CD4-positive, alpha-beta T cell (primary cell): Measurements from ENCODE around the gene LDHB. TPM values are rescaled to one million over a fixed set of nuclear protein-coding genes. Genes with fewer than 3 reads are reported as not detected.

Source experiments
- ATAC-seq: fragments of 200-7000 bp; cut with Tn5 transposase; one replicate; pipeline ENCODE4 v1.10.0; 2022; ENCODE audit warnings: mild to moderate bottlenecking; ENCODE audit not compliant: poor library complexity
- CTCF ChIA-PET: fragments of 350-600 bp; sonication (Branson Sonifier 250); formaldehyde crosslinking; loops from one replicate; lab custom pipeline; 2021; ENCODE audit warnings: antibody characterized with exemption, inconsistent platforms; lab: Charles Lee
- POLR2A ChIA-PET: fragments of 350-600 bp; sonication (Branson Sonifier 250); formaldehyde crosslinking; loops from one replicate; lab custom pipeline; 2021; ENCODE audit warnings: antibody characterized with exemption, inconsistent platforms; lab: Charles Lee
- DNase-seq, 14 experiments: peaks; one replicate each; pipeline ENCODE4 v3.0.0-alpha.2; 2013 to 2020; ENCODE audit warnings: mixed read lengths in 2 of 14
- H3K27ac ChIP-seq, 2 donors: one replicate each; pipeline versions ENCODE4 v1.5.1 to v1.7.0; 2013; ENCODE audit warnings: low read length in 2 of 2, low read depth in 1 of 2, mild to moderate bottlenecking in 1 of 2
- H3K27me3 ChIP-seq, 2 experiments: 1 replicate in 1 of 2; 2 replicates in 1 of 2; pipeline versions ENCODE4 v1.6.1 to v1.7.0; 2013; ENCODE audit warnings: low read length in 2 of 2, control low read depth in 1 of 2, mild to moderate bottlenecking in 1 of 2, moderate library complexity in 1 of 2; ENCODE audit not compliant: insufficient read depth in 2 of 2, control insufficient read depth in 1 of 2
- H3K36me3 ChIP-seq: one replicate; pipeline ENCODE4 v1.6.1; 2013; ENCODE audit warnings: low read length, control low read depth; ENCODE audit not compliant: insufficient read depth
- H3K4me1 ChIP-seq: one replicate; pipeline ENCODE4 v1.6.1; 2013; ENCODE audit warnings: low read length, control low read depth; ENCODE audit not compliant: insufficient read depth
- H3K4me3 ChIP-seq: one replicate; pipeline ENCODE4 v1.5.1; 2013; ENCODE audit warnings: mild to moderate bottlenecking, low read length, moderate library complexity
- H3K9me3 ChIP-seq, 2 experiments: 1 replicate in 1 of 2; 2 replicates in 1 of 2; pipeline versions ENCODE4 v1.6.1 to v1.7.0; 2013; ENCODE audit warnings: low read length in 2 of 2, mild to moderate bottlenecking in 2 of 2, control low read depth in 1 of 2, moderate library complexity in 1 of 2; ENCODE audit not compliant: control insufficient read depth in 1 of 2, insufficient read depth in 1 of 2
- H3K27ac Mint-ChIP-seq: one replicate; pipeline ENCODE4 v1.8.0; 2020; ENCODE audit warnings: mixed read lengths
- H3K27me3 Mint-ChIP-seq: one replicate; pipeline ENCODE4 v1.8.0; 2021; ENCODE audit warnings: mixed read lengths
- H3K36me3 Mint-ChIP-seq: one replicate; pipeline ENCODE4 v1.8.0; 2021; ENCODE audit warnings: low read depth, mixed read lengths
- H3K4me1 Mint-ChIP-seq: one replicate; pipeline ENCODE4 v1.8.0; 2021; ENCODE audit warnings: low read depth, mixed read lengths
- H3K4me3 Mint-ChIP-seq: one replicate; pipeline ENCODE4 v1.8.0; 2020; ENCODE audit warnings: mild to moderate bottlenecking, mixed read lengths
- H3K9me3 Mint-ChIP-seq: one replicate; pipeline ENCODE4 v1.8.0; 2020; ENCODE audit warnings: mixed read lengths
- CTCF ChIP-seq: fragments of 200-600 bp; IDR thresholded peaks from one replicate; pipeline ENCODE4 v1.8.0; 2022; ENCODE audit warnings: antibody characterized with exemption, mild to moderate bottlenecking
- intact Hi-C, 2 experiments: fragments of 100-400 bp; cut with DNase I in 1 of 2; cut with micrococcal nuclease in 1 of 2; formaldehyde crosslinking; loops; one replicate each; pipeline versions ENCODE4 v1.15.1 to v1.9.0; 2023 to 2025; cut with DNase I, micrococcal nuclease
- total RNA-seq, 174 experiments: library from RNA in 2 of 174; stranded (reverse) in 2 of 174; gene quantifications; one replicate each; pipeline ENCODE4 v1.2.3 and lab custom pipeline; 2021 to 2026

Gene LDHB
- total RNA-seq, 2 experiments from 2014 or later = 559 to 605 TPM

- peaks cover under 1% of the 10 kb centered on the region for H3K9me3 Mint-ChIP-seq
- peaks cover under 1 to 9% of the 10 kb centered on the region in 2 experiments for H3K9me3 ChIP-seq
- intact Hi-C loops = no loop called here
- H3K27me3 Mint-ChIP-seq = peaks cover 18% of the 10 kb centered on the region
- no peaks in the 10 kb centered on the region for H3K4me1 Mint-ChIP-seq
- H3K4me1 ChIP-seq = no peaks in the 10 kb centered on the region
- CTCF ChIA-PET = no interaction called here
- H3K4me3 ChIP-seq = no peak overlapping the region
- H3K36me3 Mint-ChIP-seq = no peaks in the 10 kb centered on the region
- no peak overlapping the region for H3K4me3 Mint-ChIP-seq
- H3K27ac Mint-ChIP-seq = no peak overlapping the region
- DNase-seq = no peak
- H3K27me3 ChIP-seq = no peaks in the 10 kb centered on the region
- ATAC-seq = no peak
- POLR2A ChIA-PET = no interaction called here
- no peak overlapping the region for H3K27ac ChIP-seq
- TF ChIP-seq CTCF = no peak
- H3K36me3 ChIP-seq = no peaks in the 10 kb centered on the region
These were observed 72.2 kb downstream of the LDHB start for GRCh38 chr12:21585485-21585884.

Other genes starting within 250 kb of the LDHB start
- 10 to 100 TPM; 38.4 to 43.5 TPM for gene PYROXD1, start 220.2 kb downstream of the LDHB start, total RNA-seq
- gene RECQL, start 156.2 kb downstream of the LDHB start, total RNA-seq = 10 to 100 TPM; 11.1 to 16.0 TPM
- 10 to 100 TPM; 41.5 to 46.3 TPM for gene GOLT1B, start 156.1 kb downstream of the LDHB start, total RNA-seq
- not detected for gene SPX, start 131.5 kb downstream of the LDHB start, total RNA-seq
- gene GYS2, start 53.0 kb downstream of the LDHB start, total RNA-seq = under 1 TPM in 1 of 2 experiments, not detected in 1; 0.22 TPM
- gene KCNJ8, start 116.9 kb upstream of the LDHB start, total RNA-seq = not detected